GM12891 (cell line): Measurements from ENCODE around the gene MRPL45.
A peak's percentile ranks its signal among the peaks of the same experiment; 100 is the strongest.

Experiments
- DNase-seq: peaks from one replicate; pipeline ENCODE4 v3.0.0; 2011; ENCODE audit warnings: low spot score; ENCODE audit not compliant: insufficient read length
- FAIRE-seq: peaks from 2 replicates; lab custom pipeline; 2011; peaks lifted over from hg19 to GRCh38; lab: Jason Lieb, UNC
- PAX5 ChIP-seq: IDR thresholded peaks from 2 replicates; pipeline ENCODE4 v1.6.1; 2011; ENCODE audit warnings: low read length, moderate library complexity, mild to moderate bottlenecking; ENCODE audit not compliant: insufficient read depth, severe bottlenecking
- POLR2A ChIP-seq: IDR thresholded peaks from 2 replicates; pipeline ENCODE4 v1.6.1; 2011; ENCODE audit warnings: low read depth, low read length, control low read depth
- POLR2AphosphoS5 ChIP-seq: IDR thresholded peaks from 2 replicates; pipeline ENCODE4 v1.6.1; 2011; ENCODE audit warnings: low read depth, low read length, control low read depth
- POU2F2 ChIP-seq: IDR thresholded peaks from 2 replicates; pipeline ENCODE4 v1.6.1; 2011; ENCODE audit warnings: low read depth, mild to moderate bottlenecking, control low read depth, low read length, moderate library complexity
- SPI1 ChIP-seq: IDR thresholded peaks from 2 replicates; pipeline ENCODE4 v1.6.1; 2011; ENCODE audit warnings: low read depth, low read length, control low read depth
- TAF1 ChIP-seq: IDR thresholded peaks from 2 replicates; pipeline ENCODE4 v1.6.1; 2011; ENCODE audit warnings: low read depth, low read length, control low read depth

Gene MRPL45

GRCh38 chr17:38338053-38338452, 41.1 kb downstream of the MRPL45 start:
- FAIRE-seq (no peak), DNase-seq (no peak)
- no peak for TF ChIP-seq POLR2A
- no peak for TF ChIP-seq PAX5

GRCh38 chr17:38338535-38338934, 41.6 kb downstream of the MRPL45 start:
- TF ChIP-seq SPI1 (no peak), POU2F2 (no peak), PAX5 (no peak), POLR2A (no peak), POLR2AphosphoS5 (no peak), TAF1 (no peak)
- FAIRE-seq: no peak
- DNase-seq: no peak

- no peak for DNase-seq
- TF ChIP-seq POLR2A (no peak), POLR2AphosphoS5 (no peak), POU2F2 (no peak), PAX5 (no peak), SPI1 (no peak), TAF1 (no peak)
- FAIRE-seq: no peak
These were observed 42.9 kb downstream of the MRPL45 start for GRCh38 chr17:38339891-38340290.

GRCh38 chr17:38341035-38341721, 44.2 kb downstream of the MRPL45 start:
- no peak for DNase-seq
- FAIRE-seq: no peak
- TF ChIP-seq SPI1 (peak; percentile 34; the same call in 1 of the 2 replicates), POLR2A (no peak), POU2F2 (no peak)

- no peak for FAIRE-seq
- DNase-seq: no peak
- TF ChIP-seq PAX5 (no peak), POLR2AphosphoS5 (no peak), POU2F2 (no peak), TAF1 (no peak), POLR2A (no peak), SPI1 (no peak)
These were observed 46.1 kb downstream of the MRPL45 start for GRCh38 chr17:38342886-38343607.

GRCh38 chr17:38343608-38344419, 46.8 kb downstream of the MRPL45 start, which contains the start of gene GPR179:
Gene GPR179, minus strand, starts transcription at chr17:38343956. Its CDS starts 167 bp downstream, at chr17:38343789.
- DNase-seq (no peak), FAIRE-seq (no peak)
- no peak for TF ChIP-seq POLR2AphosphoS5
- TF ChIP-seq PAX5: no peak
- no peak for TF ChIP-seq TAF1
- TF ChIP-seq SPI1: no peak
- TF ChIP-seq POU2F2: no peak
- no peak for TF ChIP-seq POLR2A

- no peak for FAIRE-seq
- TF ChIP-seq POLR2AphosphoS5: no peak
- no peak for TF ChIP-seq TAF1
- TF ChIP-seq POU2F2: no peak
- no peak for TF ChIP-seq SPI1
- TF ChIP-seq POLR2A: no peak
- TF ChIP-seq PAX5: no peak
- DNase-seq: no peak
These were observed 47.4 kb downstream of the MRPL45 start for GRCh38 chr17:38344420-38344745.

- DNase-seq (no peak), FAIRE-seq (no peak)
- TF ChIP-seq SPI1 (no peak), PAX5 (no peak), POLR2AphosphoS5 (no peak), POU2F2 (no peak), TAF1 (no peak), POLR2A (no peak)
These were observed 48.8 kb downstream of the MRPL45 start for GRCh38 chr17:38345743-38346142.

GRCh38 chr17:38349097-38349730, 52.2 kb downstream of the MRPL45 start:
- no peak for FAIRE-seq
- no peak for TF ChIP-seq POU2F2
- TF ChIP-seq SPI1: no peak
- no peak for TF ChIP-seq POLR2A
- TF ChIP-seq TAF1: no peak
- TF ChIP-seq PAX5: no peak
- no peak for TF ChIP-seq POLR2AphosphoS5
- no peak for DNase-seq

- TF ChIP-seq POLR2A (no peak), SPI1 (no peak), POU2F2 (no peak), POLR2AphosphoS5 (no peak), PAX5 (no peak), TAF1 (no peak)
- FAIRE-seq (no peak), DNase-seq (no peak)
These were observed 53.1 kb downstream of the MRPL45 start for GRCh38 chr17:38350035-38350434.
